Neural progenitor cell (in vitro differentiated cells): ENCODE results near the gene EHMT1. TPM values are rescaled to one million over a fixed set of nuclear protein-coding genes. Genes with fewer than 3 reads are reported as not detected.
A peak's percentile ranks its signal among the peaks of the same experiment; 100 is the strongest.

Source experiments
- DNase-seq: peaks from one replicate; pipeline ENCODE4 v3.0.0-alpha.2; 2016; ENCODE audit warnings: low spot score
- H2AFZ ChIP-seq: fragments of 200-600 bp; sonication (generic); replicated peaks from 2 replicates; pipeline ENCODE4 v1.6.1; 2016; ENCODE audit warnings: antibody characterized with exemption
- H3F3A ChIP-seq: fragments of 200-600 bp; sonication (generic); 2 replicates; pipeline ENCODE4 v1.6.1; 2016; ENCODE audit warnings: antibody characterized with exemption, low read depth
- H3K27ac ChIP-seq: fragments of 200-600 bp; sonication (generic); 2 replicates; pipeline ENCODE4 v1.5.1; 2016; ENCODE audit warnings: mild to moderate bottlenecking
- H3K27me3 ChIP-seq: fragments of 200-600 bp; sonication (generic); 2 replicates; pipeline ENCODE4 v1.6.1; 2016; ENCODE audit warnings: mild to moderate bottlenecking, moderate library complexity
- H3K36me3 ChIP-seq: fragments of 200-600 bp; sonication (generic); 2 replicates; pipeline ENCODE4 v1.5.1; 2016
- H3K4me1 ChIP-seq: fragments of 200-600 bp; sonication (generic); 2 replicates; pipeline ENCODE4 v1.6.1; 2016; ENCODE audit warnings: mixed run types
- H3K4me2 ChIP-seq: fragments of 200-600 bp; sonication (generic); 2 replicates; pipeline ENCODE4 v1.6.1; 2016
- H3K4me3 ChIP-seq: fragments of 200-600 bp; sonication (generic); 2 replicates; pipeline ENCODE4 v1.5.1; 2016
- H3K79me2 ChIP-seq: fragments of 200-600 bp; sonication (generic); 2 replicates; pipeline ENCODE4 v1.6.1; 2016; ENCODE audit warnings: low read depth
- H3K9ac ChIP-seq: fragments of 200-600 bp; sonication (generic); 2 replicates; pipeline ENCODE4 v1.6.1; 2016
- H3K9me3 ChIP-seq: fragments of 200-600 bp; sonication (generic); 2 replicates; pipeline ENCODE4 v1.5.1; 2016; ENCODE audit warnings: low read depth
- H4K20me1 ChIP-seq: fragments of 200-600 bp; sonication (generic); 2 replicates; pipeline ENCODE4 v1.6.1; 2016; ENCODE audit warnings: low read depth
- H3K27ac Mint-ChIP-seq: 3 replicates; pipeline ENCODE4 v1.8.0; 2021; ENCODE audit warnings: mixed read lengths
- H3K27me3 Mint-ChIP-seq: 2 replicates; pipeline ENCODE4 v1.8.0; 2022; ENCODE audit warnings: low read depth, mild to moderate bottlenecking, inconsistent platforms, moderate library complexity, mixed read lengths; ENCODE audit not compliant: insufficient read depth
- H3K36me3 Mint-ChIP-seq: 3 replicates; pipeline ENCODE4 v1.8.0; 2021; ENCODE audit warnings: mixed read lengths
- H3K4me1 Mint-ChIP-seq: 3 replicates; pipeline ENCODE4 v1.8.0; 2021; ENCODE audit warnings: mixed read lengths
- H3K4me3 Mint-ChIP-seq: 3 replicates; pipeline ENCODE4 v1.8.0; 2021; ENCODE audit warnings: mild to moderate bottlenecking, moderate library complexity, mixed read lengths
- H3K9me3 Mint-ChIP-seq: 3 replicates; pipeline ENCODE4 v1.8.0; 2020; ENCODE audit warnings: mixed read lengths
- EZH2 ChIP-seq: fragments of 200-600 bp; sonication (generic); IDR thresholded peaks from 2 replicates; pipeline ENCODE4 v1.6.1; 2017; ENCODE audit warnings: antibody characterized with exemption, mild to moderate bottlenecking, moderate library complexity
- EZH2phosphoT487 ChIP-seq: fragments of 200-600 bp; sonication (generic); IDR thresholded peaks from 2 replicates; pipeline ENCODE4 v1.6.1; 2017; ENCODE audit warnings: antibody characterized with exemption
- total RNA-seq: library from RNA; depleted of rRNA; stranded (reverse); fragments of >200 nt; gene quantifications from 2 replicates; pipeline ENCODE4 v1.2.3, GENCODE V29; 2015; ENCODE audit warnings: low replicate concordance
- TF ChIP-seq, protein P1 (sequence below): fragments of 200-600 bp; sonication (generic); IDR thresholded peaks from 2 replicates; pipeline ENCODE4 v1.5.1; 2017; ENCODE audit warnings: antibody characterized with exemption, mild to moderate bottlenecking

EHMT1 gene
- total RNA-seq, 1 donor from 2014 or later = 47.8 TPM

DNA sequence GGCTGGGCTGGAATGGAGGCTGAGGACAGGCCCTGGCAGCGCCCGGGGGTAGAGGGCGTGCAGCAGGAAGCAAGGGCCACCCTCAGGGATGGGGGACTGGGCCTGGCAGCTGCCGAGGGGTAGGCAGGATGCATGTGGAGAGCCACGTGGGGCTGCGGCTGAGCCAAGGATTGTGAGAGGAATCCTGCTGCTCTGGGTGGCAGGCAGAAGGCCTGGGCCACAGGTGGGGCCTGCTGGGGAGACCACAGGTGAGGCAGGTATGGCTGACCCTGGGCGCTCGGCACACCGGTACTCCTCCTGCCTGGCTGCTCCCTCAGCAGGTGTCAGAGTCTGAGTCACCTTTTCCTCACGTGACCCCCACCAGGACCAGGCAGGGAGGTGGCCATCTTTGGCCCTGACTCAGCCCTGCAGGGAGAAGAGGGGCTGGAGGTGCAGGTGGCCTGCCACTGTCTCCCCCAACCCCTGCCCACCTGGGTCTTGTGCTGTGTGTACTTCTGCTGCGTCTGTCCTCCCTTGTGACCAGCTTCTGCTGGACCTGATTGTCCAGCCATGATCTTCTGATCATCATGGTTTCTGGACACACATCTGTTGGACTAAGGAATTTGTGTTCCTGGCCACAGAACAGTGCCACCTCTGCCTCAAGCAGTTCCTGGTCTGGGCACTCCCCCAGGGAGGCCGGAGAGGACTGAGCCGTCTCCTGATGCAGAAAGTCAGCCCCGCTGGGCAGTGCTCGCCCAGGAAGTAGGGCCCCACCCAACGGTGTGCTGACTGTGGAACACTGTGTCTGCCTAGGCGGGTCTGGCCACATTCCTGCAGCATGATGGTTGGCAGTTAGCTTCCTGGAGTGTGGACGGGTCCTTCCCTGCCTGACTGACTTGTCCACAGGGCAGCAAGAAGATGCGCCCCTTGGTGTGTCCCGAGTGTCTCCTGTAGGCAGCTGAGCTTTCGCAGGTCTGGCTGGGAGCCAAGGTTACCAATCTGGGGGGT is 6.9 kb upstream of the EHMT1 start:
- Histone ChIP-seq H3K4me1 (peaks cover 4% of the 10 kb centered on the region), H4K20me1 (peaks cover 17% of the 10 kb centered on the region), H3K9ac (no peak overlapping the region), H3K27me3 (peaks cover under 1% of the 10 kb centered on the region), H3K79me2 (peaks cover 9% of the 10 kb centered on the region), H3K36me3 (no peaks in the 10 kb centered on the region), H3F3A (peaks cover 5% of the 10 kb centered on the region), H3K4me3 (no peak overlapping the region), H3K27ac (no peak overlapping the region), H2AFZ (no peak overlapping the region), H3K4me2 (no peak overlapping the region), H3K9me3 (no peaks in the 10 kb centered on the region)
- Mint-ChIP-seq H3K27ac (peak overlapping the region; percentile 50), H3K27me3 (peaks cover 20% of the 10 kb centered on the region), H3K4me3 (peak overlapping the region; percentile 64), H3K9me3 (no peaks in the 10 kb centered on the region), H3K36me3 (no peaks in the 10 kb centered on the region), H3K4me1 (peaks cover 18% of the 10 kb centered on the region)
- DNase-seq = no peak
- no peak for TF ChIP-seq EZH2
- TF ChIP-seq, protein P1, sequence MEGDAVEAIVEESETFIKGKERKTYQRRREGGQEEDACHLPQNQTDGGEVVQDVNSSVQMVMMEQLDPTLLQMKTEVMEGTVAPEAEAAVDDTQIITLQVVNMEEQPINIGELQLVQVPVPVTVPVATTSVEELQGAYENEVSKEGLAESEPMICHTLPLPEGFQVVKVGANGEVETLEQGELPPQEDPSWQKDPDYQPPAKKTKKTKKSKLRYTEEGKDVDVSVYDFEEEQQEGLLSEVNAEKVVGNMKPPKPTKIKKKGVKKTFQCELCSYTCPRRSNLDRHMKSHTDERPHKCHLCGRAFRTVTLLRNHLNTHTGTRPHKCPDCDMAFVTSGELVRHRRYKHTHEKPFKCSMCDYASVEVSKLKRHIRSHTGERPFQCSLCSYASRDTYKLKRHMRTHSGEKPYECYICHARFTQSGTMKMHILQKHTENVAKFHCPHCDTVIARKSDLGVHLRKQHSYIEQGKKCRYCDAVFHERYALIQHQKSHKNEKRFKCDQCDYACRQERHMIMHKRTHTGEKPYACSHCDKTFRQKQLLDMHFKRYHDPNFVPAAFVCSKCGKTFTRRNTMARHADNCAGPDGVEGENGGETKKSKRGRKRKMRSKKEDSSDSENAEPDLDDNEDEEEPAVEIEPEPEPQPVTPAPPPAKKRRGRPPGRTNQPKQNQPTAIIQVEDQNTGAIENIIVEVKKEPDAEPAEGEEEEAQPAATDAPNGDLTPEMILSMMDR = no peak
- TF ChIP-seq EZH2phosphoT487 = no peak

DNA sequence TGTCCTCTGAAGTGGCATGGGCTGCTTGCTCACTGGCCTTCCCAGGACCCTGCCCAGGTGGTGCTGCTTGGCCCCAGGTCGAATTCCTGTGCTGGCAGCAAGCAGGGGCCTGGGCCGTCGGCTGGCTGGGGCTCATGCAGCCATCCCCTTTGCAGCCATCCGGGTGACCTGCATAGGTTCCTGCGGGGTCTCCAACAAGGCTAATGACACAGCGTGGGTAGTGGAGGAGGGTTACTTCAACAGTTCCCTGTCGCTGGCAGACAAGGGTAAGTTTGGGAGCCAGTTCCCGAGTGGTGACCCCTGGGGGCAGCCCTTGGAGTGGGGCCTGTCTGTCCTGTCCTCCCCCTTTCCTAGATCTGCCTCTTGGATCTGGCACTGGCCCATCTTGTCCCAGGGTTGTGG is 6.1 kb upstream of the EHMT1 start:
- no peaks in the 10 kb centered on the region for H3K36me3 Mint-ChIP-seq
- no peak overlapping the region for H3K27ac ChIP-seq

DNA sequence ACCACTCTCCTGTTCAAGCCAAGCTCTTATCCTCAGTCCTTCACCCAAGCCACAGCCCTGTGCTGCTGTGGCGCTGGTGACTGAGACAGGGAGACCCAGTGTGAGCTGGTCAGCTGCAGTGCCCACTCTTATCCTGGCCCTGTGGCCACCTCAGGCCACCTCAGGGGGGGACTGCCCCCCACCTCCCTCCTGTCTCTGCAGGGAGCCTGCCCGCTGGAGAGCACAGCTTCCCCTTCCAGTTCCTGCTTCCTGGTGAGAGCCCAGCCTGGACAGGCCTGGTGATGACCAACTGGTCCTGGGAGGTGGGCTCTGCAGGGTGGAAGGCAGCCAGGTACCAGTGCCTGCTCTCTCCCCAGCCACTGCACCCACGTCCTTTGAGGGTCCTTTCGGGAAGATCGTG is 5.5 kb upstream of the EHMT1 start:
- H3K4me1 ChIP-seq = peaks cover 5% of the 10 kb centered on the region
- Mint-ChIP-seq H3K4me1 (peaks cover 19% of the 10 kb centered on the region), H3K27me3 (peaks cover 21% of the 10 kb centered on the region), H3K36me3 (no peaks in the 10 kb centered on the region), H3K4me3 (no peak overlapping the region), H3K27ac (no peak overlapping the region), H3K9me3 (no peaks in the 10 kb centered on the region)
- H3K4me3 ChIP-seq = no peak overlapping the region
- H3K27me3 ChIP-seq = no peaks in the 10 kb centered on the region
- no peaks in the 10 kb centered on the region for H3K36me3 ChIP-seq
- H3K9me3 ChIP-seq = no peaks in the 10 kb centered on the region
- H3K9ac ChIP-seq = no peak overlapping the region
- H3F3A ChIP-seq = peaks cover 6% of the 10 kb centered on the region
- peaks cover 20% of the 10 kb centered on the region for H3K79me2 ChIP-seq
- DNase-seq = no peak
- TF ChIP-seq EZH2phosphoT487 (no peak), EZH2 (no peak)
- TF ChIP-seq, protein P1 = no peak
- H3K27ac ChIP-seq = no peak overlapping the region
- H4K20me1 ChIP-seq = peaks cover 4% of the 10 kb centered on the region
- no peak overlapping the region for H2AFZ ChIP-seq
- no peak overlapping the region for H3K4me2 ChIP-seq

More for the DNA sequence above, 6.1 kb upstream of the EHMT1 start:
- Histone ChIP-seq H3K4me3 (no peak overlapping the region), H3K27me3 (no peaks in the 10 kb centered on the region), H3K9me3 (no peaks in the 10 kb centered on the region), H3K4me2 (no peak overlapping the region), H3F3A (peaks cover 6% of the 10 kb centered on the region), H3K36me3 (no peaks in the 10 kb centered on the region), H2AFZ (no peak overlapping the region), H3K79me2 (peaks cover 14% of the 10 kb centered on the region), H4K20me1 (peaks cover 9% of the 10 kb centered on the region), H3K9ac (no peak overlapping the region), H3K4me1 (peaks cover 3% of the 10 kb centered on the region)
- Mint-ChIP-seq H3K27ac (no peak overlapping the region), H3K9me3 (no peaks in the 10 kb centered on the region), H3K4me3 (no peak overlapping the region), H3K4me1 (peaks cover 17% of the 10 kb centered on the region), H3K27me3 (peaks cover 18% of the 10 kb centered on the region)
- TF ChIP-seq EZH2 = no peak
- no peak for TF ChIP-seq EZH2phosphoT487
- TF ChIP-seq, protein P1 = no peak
- DNase-seq = no peak
